CD4-positive, alpha-beta T cell treated with Interleukin-10 for 1 hour (primary cell): ENCODE measurements around the gene SCML2.
A peak's percentile ranks its signal among the peaks of the same experiment; 100 is the strongest.
"Not testable (repeated sequence)": the region's sequence is repeated elsewhere in the genome, so short reads cannot be mapped to it uniquely, and the experiment has no call there.

ENCODE experiments used
- DNase-seq: peaks from one replicate; pipeline ENCODE4 v3.0.0-alpha.2; 2020

The SCML2 gene

DNA sequence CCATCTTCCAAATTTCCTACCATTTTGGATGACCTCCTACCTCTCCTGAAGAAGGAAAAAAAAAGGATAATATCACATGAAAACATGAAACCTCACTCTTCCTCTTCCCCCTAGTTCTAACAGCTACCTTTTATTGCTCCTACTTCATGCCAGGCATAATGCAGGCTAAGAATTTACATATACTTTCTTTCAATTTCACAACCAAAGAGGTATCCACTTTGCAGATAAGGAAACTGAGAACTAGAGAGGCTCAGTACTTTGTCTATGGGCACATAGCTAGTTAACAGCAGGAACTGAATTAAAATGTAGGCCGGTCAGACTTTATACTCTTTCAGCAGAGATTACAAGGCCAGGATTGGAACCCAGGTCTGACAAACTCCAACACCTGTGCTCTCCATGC, 99.4 kb downstream of the SCML2 start:
- DNase-seq: no peak

- DNase-seq: no peak
Measured at GRCh38 chrX:18252644-18253359, 101.7 kb downstream of the SCML2 start.

- not testable (repeated sequence) for DNase-seq
Measured at GRCh38 chrX:18229646-18230045, 124.8 kb downstream of the SCML2 start.

- no peak for DNase-seq
Measured at GRCh38 chrX:18228069-18228468, 126.4 kb downstream of the SCML2 start.

DNA sequence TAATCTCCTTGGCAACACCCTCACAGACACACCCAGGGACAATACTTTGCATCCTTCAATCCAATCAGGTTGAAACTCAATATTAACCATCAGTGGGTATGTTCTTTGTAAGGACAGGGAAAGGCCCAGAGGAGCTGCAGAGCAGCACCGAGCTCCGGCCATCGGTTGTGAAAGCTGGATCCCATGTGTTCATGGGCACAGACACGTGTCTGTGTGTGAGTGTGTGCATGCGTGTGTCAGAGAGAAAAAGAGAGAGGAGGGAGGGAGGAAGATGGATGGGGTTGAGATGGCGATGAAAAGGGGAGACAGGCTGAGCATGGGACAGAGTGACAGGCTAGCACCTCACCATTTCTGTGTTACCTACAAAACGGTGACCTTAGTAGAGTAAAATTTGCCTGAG, 127.0 kb downstream of the SCML2 start:
- DNase-seq: no peak

DNA sequence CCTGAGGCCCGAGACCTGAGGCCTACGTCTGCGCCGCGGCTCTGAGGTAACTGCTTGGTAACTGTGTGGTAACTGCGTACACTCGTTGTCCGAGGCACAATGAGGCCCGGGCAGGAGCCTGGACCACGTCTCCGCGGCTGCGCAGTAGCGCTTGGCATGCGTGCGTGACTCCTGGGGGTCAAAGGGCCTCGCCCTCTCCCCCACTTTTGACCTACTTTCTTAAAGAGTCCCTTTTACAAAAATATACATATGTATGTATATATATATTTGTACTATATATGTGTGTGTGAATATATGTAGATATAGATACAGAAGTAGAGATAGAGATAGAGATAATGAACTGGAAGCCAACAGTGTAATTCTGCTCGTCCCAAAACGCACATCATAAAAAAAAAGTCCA, 133.7 kb downstream of the SCML2 start, which contains the start of gene BEND2:
Gene BEND2, minus strand, starts transcription at position 101 of the 400 bp plus-strand sequence. CDS start 136 bp downstream, outside the sequence.
- DNase-seq: no peak

DNA sequence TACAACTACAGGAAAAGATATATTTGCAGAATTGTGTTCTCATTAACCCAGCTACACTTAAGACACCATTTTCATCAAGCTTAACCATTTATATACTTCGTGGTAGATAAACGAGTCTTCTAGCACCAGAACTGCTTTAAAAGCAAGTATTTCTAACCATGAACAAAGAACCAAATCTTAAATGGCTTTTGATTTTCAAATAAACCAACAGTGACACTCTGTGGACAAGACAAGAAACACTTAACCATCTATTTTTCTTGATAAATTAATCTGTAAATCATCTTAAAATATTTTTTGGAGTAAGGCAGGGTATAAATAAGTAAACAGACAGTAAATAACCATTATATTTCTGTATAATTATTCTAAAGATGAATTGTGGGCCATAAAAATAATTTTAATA, 144.0 kb downstream of the SCML2 start:
- peak; percentile 0 for DNase-seq

DNA sequence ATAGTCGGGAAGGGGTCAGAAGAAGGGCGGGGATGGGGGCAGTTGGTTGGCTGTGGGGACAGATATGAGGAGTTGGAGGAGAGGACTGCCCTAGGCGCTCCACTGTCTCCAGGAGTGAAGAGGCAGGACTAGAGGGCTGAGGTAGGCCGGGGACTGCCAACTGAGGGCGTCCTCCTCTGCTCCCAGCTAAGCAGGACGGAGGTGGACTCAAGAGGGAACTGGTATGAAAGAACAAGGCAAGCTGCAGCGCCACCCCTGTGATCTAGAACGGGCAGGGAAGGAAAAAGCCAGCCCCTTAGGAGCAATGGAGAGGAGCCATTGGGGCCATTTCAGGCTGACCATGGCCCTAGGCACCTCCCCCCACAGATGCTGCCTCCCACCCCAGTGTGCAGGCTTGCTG, 147.8 kb downstream of the SCML2 start:
- no peak for DNase-seq

DNA sequence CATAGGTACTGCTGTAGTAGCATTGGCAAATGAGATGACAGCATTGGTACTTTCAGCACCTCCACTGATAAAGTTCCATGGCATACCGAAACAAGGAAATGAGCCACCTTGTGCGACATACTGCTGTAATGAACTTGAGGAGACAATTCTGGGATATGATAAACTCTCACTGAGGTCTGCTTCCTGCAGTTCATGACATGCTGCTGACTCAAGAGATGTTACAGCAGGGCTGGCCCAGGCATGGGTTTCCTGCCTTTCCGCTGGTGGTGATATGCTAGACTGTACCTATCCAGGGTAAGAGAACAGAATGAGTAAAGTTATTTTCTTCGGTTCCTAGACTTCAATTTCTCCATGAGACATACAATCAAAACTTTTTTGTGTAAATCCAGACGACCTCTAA, 150.9 kb downstream of the SCML2 start:
- DNase-seq: no peak

DNA sequence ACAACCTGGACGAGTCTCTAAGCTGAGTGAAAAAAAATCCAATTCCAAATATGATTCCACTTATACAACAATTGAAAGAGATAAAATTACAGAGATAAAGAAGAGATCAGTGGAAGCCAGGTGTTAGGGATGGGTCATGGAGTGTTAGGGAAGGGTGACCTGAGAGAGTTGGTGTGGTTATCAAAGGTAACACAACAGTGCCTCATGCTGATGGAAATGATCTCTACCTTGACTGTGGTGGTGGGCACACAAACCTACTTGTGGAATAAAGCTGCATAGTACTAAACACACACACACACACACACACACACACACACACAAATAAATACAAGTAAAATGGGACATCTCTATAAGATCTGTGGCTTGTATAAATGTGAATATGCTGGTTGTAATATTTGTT, 159.8 kb downstream of the SCML2 start:
- no peak for DNase-seq
